GM19240 (cell line): ENCODE data around the gene ZER1.
"Not testable (repeated sequence)": the region's sequence is repeated elsewhere in the genome, so short reads cannot be mapped to it uniquely, and the experiment has no call there.

Experiments used
- DNase-seq: peaks from one replicate; pipeline ENCODE4 v3.0.0; 2011; ENCODE audit warnings: low spot score; ENCODE audit not compliant: insufficient read length

Gene ZER1

DNA sequence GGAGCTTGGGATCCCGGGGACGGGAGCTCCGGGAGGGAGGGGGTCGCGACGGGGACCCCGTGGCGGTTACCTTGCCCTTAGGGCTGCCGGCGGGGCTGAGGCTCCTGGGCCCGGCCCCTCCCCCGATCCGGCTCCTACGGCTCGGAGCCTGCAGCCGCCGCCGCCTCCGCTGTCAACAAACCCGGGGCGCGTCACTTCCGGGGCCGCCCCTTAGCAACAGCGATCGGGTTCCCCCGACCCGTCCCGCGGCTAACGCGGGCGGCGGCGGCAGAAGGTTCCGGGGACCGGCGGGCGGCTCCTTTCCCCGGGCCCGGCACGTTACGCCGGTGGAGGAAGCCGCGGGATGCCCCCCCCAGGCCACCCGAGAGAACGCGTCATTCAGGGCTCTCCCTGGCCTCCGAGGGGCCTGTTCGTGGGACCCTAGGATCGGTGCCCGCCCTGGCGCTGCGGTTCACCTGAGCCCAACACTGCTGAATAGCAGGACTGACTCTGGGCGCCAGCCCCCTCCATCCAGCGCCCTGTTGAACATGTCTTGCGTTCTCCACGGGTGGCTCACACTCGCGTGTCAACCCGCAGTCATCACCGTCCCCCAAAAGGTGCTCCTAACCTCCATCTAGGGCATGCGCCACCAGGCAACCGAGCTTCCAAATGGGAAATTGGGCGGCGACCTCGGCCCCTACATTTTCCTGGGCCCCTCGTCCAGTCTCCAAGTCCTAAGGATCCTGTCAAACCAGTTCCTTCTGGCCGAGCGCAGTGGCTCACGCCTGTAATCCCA lies at the start of gene ZER1:
TSS of gene ZER1 (minus strand) at position 183 of the 775 bp plus-strand sequence. CDS start 16,362 bp downstream, outside the sequence.
- peak; percentile 95 for DNase-seq

- no peak for DNase-seq
Observed at GRCh38 chr9:128820665-128821583, 49.2 kb upstream of the ZER1 start.

GRCh38 chr9:128819716-128820664 lies 48.3 kb upstream of the ZER1 start:
- no peak for DNase-seq

- DNase-seq = peak; percentile 30
Observed at GRCh38 chr9:128818839-128819715, 47.4 kb upstream of the ZER1 start.

GRCh38 chr9:128818099-128818838 lies 46.5 kb upstream of the ZER1 start, which contains the start of gene ENDOG:
TSS of gene ENDOG (plus strand) at chr9:128818500. CDS start at chr9:128818685, 185 bp downstream.
- peak; percentile 100 for DNase-seq

GRCh38 chr9:128810873-128811272 lies 39.1 kb upstream of the ZER1 start:
- no peak for DNase-seq

- DNase-seq = no peak
Observed at GRCh38 chr9:128809831-128810230, 38.1 kb upstream of the ZER1 start.

DNA sequence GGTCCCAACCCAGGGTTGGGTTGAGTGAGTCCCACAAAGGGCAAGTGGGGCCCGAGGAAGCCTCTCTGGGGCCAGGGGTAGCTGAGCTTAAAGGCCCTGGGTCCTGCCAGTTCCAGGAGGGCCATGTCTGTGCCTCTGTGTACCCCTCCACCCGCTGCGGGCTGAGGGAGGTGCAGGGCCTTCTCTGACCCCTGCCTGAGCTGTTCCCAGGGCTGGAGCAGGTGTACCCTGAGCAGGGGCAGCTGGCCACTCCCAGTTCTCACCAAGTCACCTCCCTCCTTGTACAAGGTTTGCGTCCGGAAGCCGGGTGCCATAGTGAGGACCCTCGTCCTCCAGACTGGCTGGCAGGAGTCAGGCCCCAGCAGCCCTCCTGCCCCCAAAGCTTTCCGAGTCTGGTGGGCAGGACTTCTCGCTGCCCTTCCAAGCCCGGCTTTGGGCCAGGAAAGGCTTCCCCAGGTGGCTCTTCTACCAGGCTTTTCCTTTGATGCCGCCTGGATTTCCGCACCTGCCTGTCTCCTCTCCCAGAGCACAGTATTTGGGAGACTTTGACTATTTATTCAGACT lies 37.4 kb upstream of the ZER1 start:
- no peak for DNase-seq

DNA sequence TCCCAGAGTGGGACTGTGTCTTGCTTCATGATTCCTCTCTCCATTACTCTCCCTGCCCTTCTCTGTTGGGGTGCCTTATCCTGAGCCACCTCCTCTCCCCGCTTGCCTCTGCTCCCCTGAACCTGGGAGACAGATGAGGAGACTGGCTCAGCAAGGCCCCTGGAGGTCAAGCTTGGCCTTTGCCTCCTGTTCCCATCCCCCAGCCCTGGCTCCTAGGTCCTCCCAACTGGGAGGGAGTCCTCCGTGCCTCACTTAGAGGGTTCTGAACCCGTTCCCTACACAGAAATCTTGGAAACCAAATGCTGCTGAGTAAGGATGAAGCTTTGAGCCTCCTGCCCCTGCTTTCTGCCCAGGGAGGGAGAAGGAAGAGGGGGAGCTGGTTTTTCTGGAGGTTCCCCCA lies 36.8 kb upstream of the ZER1 start:
- no peak for DNase-seq

- DNase-seq = no peak
Observed at GRCh38 chr9:128807827-128808226, 36.1 kb upstream of the ZER1 start.

DNA sequence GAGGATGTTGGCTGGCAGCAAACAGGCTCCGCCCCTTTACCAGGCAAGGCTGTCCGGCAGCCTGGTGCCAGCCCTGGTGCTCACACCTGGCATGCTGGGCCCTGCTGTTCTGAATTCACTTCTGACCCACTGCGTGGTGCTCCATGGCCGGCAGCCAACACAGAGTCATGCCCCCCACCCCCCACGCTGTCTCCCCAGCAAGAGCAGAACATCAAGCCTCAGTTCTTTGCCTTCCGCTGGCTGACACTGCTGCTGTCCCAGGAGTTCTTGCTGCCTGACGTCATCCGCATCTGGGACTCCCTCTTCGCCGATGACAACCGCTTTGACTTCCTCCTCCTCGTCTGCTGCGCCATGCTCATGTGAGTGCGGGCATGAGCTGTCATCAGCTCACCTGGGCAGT lies 33.9 kb upstream of the ZER1 start:
- DNase-seq = no peak

DNA sequence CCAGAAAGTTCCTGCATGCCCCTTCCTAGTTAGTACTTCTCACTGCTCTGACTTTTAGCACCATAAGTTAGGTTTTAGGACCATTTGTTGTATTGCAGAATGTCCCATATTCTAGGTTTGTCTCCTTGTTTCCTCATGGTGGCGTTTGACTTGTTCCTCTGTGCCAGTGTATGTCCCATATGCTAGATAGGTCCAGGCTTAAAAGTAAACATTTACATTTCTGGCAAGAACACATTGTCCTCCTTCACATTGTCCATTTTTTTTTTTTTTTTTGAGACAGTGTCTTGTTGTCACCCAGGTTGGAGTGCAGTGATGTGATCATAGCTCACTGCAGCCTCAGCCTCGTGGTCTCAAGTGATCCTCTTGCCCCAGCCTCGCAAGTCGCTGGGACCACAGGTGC lies 30.8 kb upstream of the ZER1 start:
- no peak for DNase-seq

DNA sequence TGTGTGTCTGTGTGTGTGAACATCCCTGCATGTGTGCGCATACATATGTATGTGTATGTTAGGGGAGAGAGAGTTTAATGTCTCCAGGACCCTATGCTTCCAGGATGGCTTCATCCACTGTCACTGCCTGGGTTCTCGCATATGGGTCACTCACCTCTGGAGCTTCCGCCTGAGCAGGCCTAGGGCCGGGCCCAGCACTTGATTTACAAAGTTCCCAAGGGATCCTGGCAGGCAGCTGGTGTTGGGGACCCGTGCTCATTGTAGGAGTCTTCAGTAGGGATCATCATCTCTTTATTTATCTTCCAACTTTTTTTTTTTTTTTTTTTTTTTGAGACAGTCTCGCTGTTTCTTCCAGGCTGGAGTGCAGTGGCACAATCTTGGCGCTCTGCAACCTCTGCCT lies 28.3 kb upstream of the ZER1 start:
- no peak for DNase-seq

GRCh38 chr9:128798896-128799295 lies 27.2 kb upstream of the ZER1 start:
- DNase-seq = no peak

DNA sequence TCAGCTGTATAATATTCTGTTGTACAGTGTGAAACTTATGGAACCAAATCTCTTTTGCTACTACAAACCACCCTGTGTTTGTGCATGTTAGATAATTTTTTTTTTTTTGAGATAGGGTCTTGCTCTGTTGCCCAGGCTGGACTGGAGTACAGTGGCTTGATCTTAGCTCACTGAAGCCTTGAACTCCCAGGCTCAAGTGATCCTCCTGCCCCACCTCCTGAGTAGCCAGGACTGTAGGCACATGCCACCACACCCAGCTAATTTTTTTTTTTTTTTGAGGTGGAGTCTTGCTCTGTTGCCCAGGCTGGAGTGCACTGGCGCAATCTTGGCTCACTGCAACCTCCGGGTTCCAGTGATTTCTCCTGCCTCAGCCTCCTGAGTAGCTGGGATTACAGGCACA lies 23.2 kb upstream of the ZER1 start:
- not testable (repeated sequence) for DNase-seq

GRCh38 chr9:128792978-128793686 lies 21.4 kb upstream of the ZER1 start:
- no peak for DNase-seq

GRCh38 chr9:128792134-128792533 lies 20.4 kb upstream of the ZER1 start:
- no peak for DNase-seq

- DNase-seq = no peak
Observed at GRCh38 chr9:128790536-128790935, 18.8 kb upstream of the ZER1 start.
